AML-193 (cell line): ENCODE results near the gene ABLIM2.
"Not testable (repeated sequence)": the region's sequence is repeated elsewhere in the genome, so short reads cannot be mapped to it uniquely, and the experiment has no call there.

Source experiments
- DNase-seq, 2 experiments: peaks; one replicate each; lab custom pipeline; 2025; lab: John Stamatoyannopoulos, UW

ABLIM2 gene

GRCh38 chr4:7960017-7960789 is 198.4 kb downstream of the ABLIM2 start:
- no peak for DNase-seq

GRCh38 chr4:7959078-7959477 is 199.5 kb downstream of the ABLIM2 start:
- DNase-seq, result no peak

GRCh38 chr4:7956934-7957656 is 201.5 kb downstream of the ABLIM2 start:
- no peak for DNase-seq

- no peak for DNase-seq
Observed at GRCh38 chr4:7956270-7956808, 202.3 kb downstream of the ABLIM2 start.

- DNase-seq, result no peak
Observed at GRCh38 chr4:7955393-7955792, 203.2 kb downstream of the ABLIM2 start.

GRCh38 chr4:7952615-7953014 is 206.0 kb downstream of the ABLIM2 start:
- DNase-seq, result no peak

GRCh38 chr4:7950301-7951092 is 208.1 kb downstream of the ABLIM2 start:
- no peak for DNase-seq

- DNase-seq, result no peak
Observed at GRCh38 chr4:7949759-7950158, 208.9 kb downstream of the ABLIM2 start.

GRCh38 chr4:7947927-7948326 is 210.7 kb downstream of the ABLIM2 start:
- no peak for DNase-seq

GRCh38 chr4:7945709-7946380 is 212.8 kb downstream of the ABLIM2 start:
- no peak for DNase-seq

GRCh38 chr4:7944599-7945220 is 213.9 kb downstream of the ABLIM2 start:
- no peak for DNase-seq

GRCh38 chr4:7943688-7944087 is 214.9 kb downstream of the ABLIM2 start:
- not testable (repeated sequence) for DNase-seq

GRCh38 chr4:7943211-7943610 is 215.4 kb downstream of the ABLIM2 start:
- DNase-seq, result no peak

- DNase-seq, result no peak
Observed at GRCh38 chr4:7941965-7942496, 216.6 kb downstream of the ABLIM2 start.

GRCh38 chr4:7941111-7941964 is 217.3 kb downstream of the ABLIM2 start:
- no peak for DNase-seq

- DNase-seq, result no peak
Observed at GRCh38 chr4:7939377-7940108, 219.1 kb downstream of the ABLIM2 start, which contains the start of gene AFAP1. Gene AFAP1, minus strand, starts transcription at chr4:7939861. Its CDS starts 67,783 bp downstream, at chr4:7872078.

- no peak for DNase-seq
Observed at GRCh38 chr4:7938609-7939376, 219.8 kb downstream of the ABLIM2 start.

- DNase-seq, result no peak
Observed at GRCh38 chr4:7938266-7938608, 220.4 kb downstream of the ABLIM2 start.

GRCh38 chr4:7937006-7937405 is 221.6 kb downstream of the ABLIM2 start:
- DNase-seq, result no peak
